ENCODE measurements around the gene CASR.

DNA sequence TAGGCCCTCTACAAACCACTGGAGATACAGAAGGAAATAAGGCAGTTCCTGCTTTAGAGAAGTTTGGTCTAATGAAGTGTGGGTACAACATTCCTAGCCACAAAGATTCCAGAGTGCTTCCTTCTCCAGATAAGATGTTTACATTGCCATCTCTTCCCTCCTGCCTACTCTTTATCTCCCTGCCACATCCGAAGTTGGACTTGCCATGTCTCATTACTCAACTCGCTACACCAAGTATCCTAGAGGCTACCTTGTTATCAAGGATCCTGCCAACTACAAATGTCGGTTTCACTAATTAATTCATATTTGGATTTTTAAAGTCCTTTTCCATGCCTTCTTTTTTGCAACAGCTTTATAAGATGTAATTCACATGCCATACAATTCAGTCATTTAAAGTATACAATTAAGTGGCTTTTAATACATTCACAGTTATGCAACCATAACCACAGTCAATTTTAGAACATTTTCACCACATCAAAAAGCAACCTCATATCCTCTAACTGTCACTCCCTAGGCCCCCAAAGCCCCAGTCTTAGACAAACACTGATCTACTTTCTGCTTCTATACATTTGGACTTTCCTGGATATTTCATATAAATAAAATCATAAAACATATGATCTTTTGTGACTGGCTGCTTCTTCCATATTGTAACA lies 87.9 kb downstream of the CASR start:
- TF ChIP-seq ZFP36 (IDR thresholded peaks at IDR 0.05; ENCODE audit: borderline replicate concordance, partially characterized antibody) (no peak), POLR2A (IDR thresholded peaks at IDR 0.05; ENCODE audit: low read length) (no peak)
